ENCODE measurements around the gene CAPN2. TPM values are rescaled to one million over a fixed set of nuclear protein-coding genes. Genes with fewer than 3 reads are reported as not detected.

Gene CAPN2
- total and polyA plus RNA-seq, 10 donors = 20.5 to 106 (median 82.0) TPM

DNA sequence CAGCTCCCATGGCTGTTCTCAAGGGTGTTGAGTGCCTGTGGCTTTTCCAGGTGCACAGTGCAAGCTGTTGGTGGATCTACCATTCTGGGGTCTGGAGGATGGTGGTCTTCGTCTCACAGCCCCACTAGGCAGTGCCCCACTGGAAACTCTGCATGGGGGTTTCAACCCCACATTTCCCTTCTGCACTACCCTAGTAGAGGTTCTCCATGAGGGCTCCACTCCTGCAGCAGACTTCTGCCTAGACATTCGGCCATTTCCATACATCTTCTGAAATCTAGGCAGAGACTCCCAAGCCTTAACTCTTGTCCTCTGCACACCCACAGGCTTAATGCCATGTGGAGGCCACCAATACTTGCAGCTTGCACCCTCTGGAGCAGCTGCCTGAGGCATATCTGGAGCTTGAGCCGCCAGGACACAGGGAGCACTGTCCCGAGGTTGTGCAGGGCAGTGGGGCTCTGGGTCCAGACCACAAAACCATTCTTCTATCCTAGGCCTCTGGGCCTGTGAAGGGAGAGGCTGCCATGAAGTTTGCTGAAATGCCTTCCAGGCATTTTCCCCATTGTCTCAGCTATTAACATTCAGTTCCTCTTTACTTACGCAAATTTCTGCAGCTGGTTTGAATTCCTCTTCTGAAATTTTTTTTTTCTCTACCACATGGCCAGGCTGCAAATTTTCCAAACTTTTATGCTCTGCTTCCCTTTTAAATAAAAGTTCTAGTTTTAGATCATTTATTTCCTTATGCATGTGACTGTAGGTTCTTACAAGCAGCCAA is 38.0 kb upstream of the CAPN2 start:
- Histone ChIP-seq H3K27me3 (replicated peaks in 1 of 7) (no peaks in the 10 kb centered on the region), H3K36me3 (no peaks in the 10 kb centered on the region), H3K27ac (no peak overlapping the region), H3K4me3 (no peak overlapping the region), H3K4me1 (no peaks in the 10 kb centered on the region), H3K9me3 (peaks cover 0 to 34% (median 23%) of the 10 kb centered on the region in 8 donors)
- no peak for TF ChIP-seq POLR2A (IDR thresholded peaks at IDR 0.05)
- TF ChIP-seq, protein P1, sequence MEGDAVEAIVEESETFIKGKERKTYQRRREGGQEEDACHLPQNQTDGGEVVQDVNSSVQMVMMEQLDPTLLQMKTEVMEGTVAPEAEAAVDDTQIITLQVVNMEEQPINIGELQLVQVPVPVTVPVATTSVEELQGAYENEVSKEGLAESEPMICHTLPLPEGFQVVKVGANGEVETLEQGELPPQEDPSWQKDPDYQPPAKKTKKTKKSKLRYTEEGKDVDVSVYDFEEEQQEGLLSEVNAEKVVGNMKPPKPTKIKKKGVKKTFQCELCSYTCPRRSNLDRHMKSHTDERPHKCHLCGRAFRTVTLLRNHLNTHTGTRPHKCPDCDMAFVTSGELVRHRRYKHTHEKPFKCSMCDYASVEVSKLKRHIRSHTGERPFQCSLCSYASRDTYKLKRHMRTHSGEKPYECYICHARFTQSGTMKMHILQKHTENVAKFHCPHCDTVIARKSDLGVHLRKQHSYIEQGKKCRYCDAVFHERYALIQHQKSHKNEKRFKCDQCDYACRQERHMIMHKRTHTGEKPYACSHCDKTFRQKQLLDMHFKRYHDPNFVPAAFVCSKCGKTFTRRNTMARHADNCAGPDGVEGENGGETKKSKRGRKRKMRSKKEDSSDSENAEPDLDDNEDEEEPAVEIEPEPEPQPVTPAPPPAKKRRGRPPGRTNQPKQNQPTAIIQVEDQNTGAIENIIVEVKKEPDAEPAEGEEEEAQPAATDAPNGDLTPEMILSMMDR (IDR thresholded peaks at IDR 0.05 in 8 of 11, conservative IDR thresholded peaks at IDR 0.05 in 3 of 11) = no peak
- no peak for TF ChIP-seq POLR2AphosphoS5 (IDR thresholded peaks at IDR 0.05)
- no peak for DNase-seq
- intact Hi-C loops (cut with DNase I; ENCODE audit: low total_unique reads) = no loop called here
- 64 to 80% (median 71%) methylated on average over 5 of the region's 5 CpGs for WGBS, 5 donors

DNA sequence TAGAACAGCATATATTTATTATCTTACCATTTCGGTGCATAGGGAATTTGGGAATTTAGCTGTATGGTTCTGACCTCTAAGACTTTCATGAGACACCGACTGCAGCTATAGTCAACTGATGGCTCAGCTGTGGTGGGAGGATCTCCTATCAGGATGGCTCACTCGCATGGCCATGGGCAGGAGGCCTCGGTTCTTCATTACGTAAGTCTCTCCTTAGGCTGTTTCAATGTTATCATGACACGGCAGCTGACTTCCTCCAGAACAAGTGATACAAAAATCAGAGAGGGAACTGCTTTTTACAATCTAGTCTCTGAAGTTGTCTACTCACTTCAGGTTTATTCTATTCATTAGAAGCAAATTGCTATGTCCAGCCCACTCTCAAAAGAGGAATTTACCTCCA is 33.5 kb upstream of the CAPN2 start:
- WGBS, 5 donors = 36 to 50% (median 43%) methylated on average over 6 of the region's 6 CpGs
- intact Hi-C loops (cut with DNase I; ENCODE audit: low total_unique reads) = no loop called here
- Histone ChIP-seq H3K27ac (no peak overlapping the region), H3K4me3 (no peak overlapping the region), H3K4me1 (no peaks in the 10 kb centered on the region), H3K27me3 (replicated peaks in 1 of 7) (peaks cover 0 to 12% (median 0%) of the 10 kb centered on the region in 7 donors), H3K9me3 (peaks cover 0 to 27% (median 17%) of the 10 kb centered on the region in 8 donors), H3K36me3 (no peaks in the 10 kb centered on the region)
- DNase-seq = no peak
- TF ChIP-seq POLR2AphosphoS5 (IDR thresholded peaks at IDR 0.05) (no peak), POLR2A (IDR thresholded peaks at IDR 0.05) (no peak)
- TF ChIP-seq, protein P1 (IDR thresholded peaks at IDR 0.05 in 8 of 11, conservative IDR thresholded peaks at IDR 0.05 in 3 of 11) = no peak

DNA sequence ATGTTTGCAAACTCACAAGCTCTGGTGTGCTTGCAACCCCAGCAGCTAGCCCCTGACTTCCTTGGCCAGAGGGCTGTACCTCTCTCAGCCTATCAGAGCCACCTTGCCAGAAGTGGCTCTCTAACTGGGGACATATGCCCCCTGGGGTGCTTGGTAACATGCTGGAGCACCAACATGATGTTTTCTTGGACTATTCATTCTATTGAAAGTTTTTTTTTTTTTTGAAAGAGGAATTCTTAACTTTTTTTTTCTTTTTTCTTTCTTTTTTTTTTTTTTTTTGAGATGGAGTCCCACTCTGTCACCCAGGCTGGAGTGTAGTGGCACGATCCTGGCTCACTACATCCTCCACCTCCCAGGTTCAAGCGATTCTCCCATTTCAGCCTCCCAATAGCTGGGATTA is 32.2 kb upstream of the CAPN2 start:
- no peak for TF ChIP-seq POLR2AphosphoS5 (IDR thresholded peaks at IDR 0.05)
- TF ChIP-seq POLR2A (IDR thresholded peaks at IDR 0.05) = no peak
- TF ChIP-seq, protein P1 (IDR thresholded peaks at IDR 0.05 in 8 of 11, conservative IDR thresholded peaks at IDR 0.05 in 3 of 11) = no peak
- Histone ChIP-seq H3K4me1 (no peaks in the 10 kb centered on the region), H3K4me3 (no peak overlapping the region), H3K9me3 (peaks cover 0 to 14% (median 7%) of the 10 kb centered on the region in 8 donors), H3K27me3 (replicated peaks in 1 of 7) (peaks cover 0 to 17% (median 0%) of the 10 kb centered on the region in 7 donors), H3K27ac (no peak overlapping the region), H3K36me3 (no peaks in the 10 kb centered on the region)
- no peak for DNase-seq
- 88 to 93% (median 92%) methylated on average over 2 of the region's 2 CpGs for WGBS, 5 donors
- intact Hi-C loops (cut with DNase I; ENCODE audit: low total_unique reads) = loop anchor here (5.0 kb wide), 2 partner anchors 148 to 548 kb away; no protein-coding TSS in a partner anchor

DNA sequence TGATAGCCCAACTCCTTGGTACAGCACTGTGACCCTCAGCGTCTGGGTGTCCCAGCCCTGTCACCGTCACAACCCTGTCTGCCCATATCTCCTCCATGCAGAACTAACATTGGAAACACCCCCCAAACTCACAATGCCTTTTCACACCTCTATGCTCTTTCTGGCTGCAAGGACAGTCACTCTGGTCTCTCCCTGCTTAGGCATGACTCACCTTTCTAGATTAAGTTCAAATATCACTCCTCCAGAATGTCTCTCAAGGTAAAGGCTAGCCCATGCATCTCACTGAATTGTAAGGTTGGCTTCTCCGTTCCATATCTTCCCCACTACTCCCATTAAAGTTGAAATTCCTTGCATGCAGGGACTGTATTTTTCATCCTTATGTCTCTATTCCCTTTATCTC is 29.8 kb upstream of the CAPN2 start:
- H3K36me3 ChIP-seq = no peaks in the 10 kb centered on the region
- H3K27me3 ChIP-seq (replicated peaks in 1 of 7) = peaks cover 0 to 17% (median 0%) of the 10 kb centered on the region in 7 donors
- no peak for DNase-seq
- H3K9me3 ChIP-seq = no peaks in the 10 kb centered on the region
- no peak overlapping the region for H3K27ac ChIP-seq
- intact Hi-C loops (cut with DNase I; ENCODE audit: low total_unique reads) = loop anchor here (5.0 kb wide), 2 partner anchors 150 to 550 kb away; no protein-coding TSS in a partner anchor
- H3K4me3 ChIP-seq = no peak overlapping the region
- no peak for TF ChIP-seq POLR2A (IDR thresholded peaks at IDR 0.05)
- no peak for TF ChIP-seq POLR2AphosphoS5 (IDR thresholded peaks at IDR 0.05)
- TF ChIP-seq, protein P1 (IDR thresholded peaks at IDR 0.05 in 8 of 11, conservative IDR thresholded peaks at IDR 0.05 in 3 of 11) = no peak
- 83 to 94% (median 87%) methylated on average over 3 of the region's 3 CpGs for WGBS, 5 donors
- H3K4me1 ChIP-seq = no peaks in the 10 kb centered on the region

Measured in spleen (tissue), 11 donors.